KMS-11 (cell line): Measurements from ENCODE around the gene FAU.
A peak's percentile ranks its signal among the peaks of the same experiment; 100 is the strongest.

Experiments used
- H2AFZ ChIP-seq: fragments of 200-600 bp; sonication (generic); 2 replicates; pipeline ENCODE4 v1.6.1; 2016; ENCODE audit warnings: antibody characterized with exemption, mixed run types, low read depth
- H3K27ac ChIP-seq: fragments of 200-600 bp; sonication (generic); 2 replicates; pipeline ENCODE4 v1.6.1; 2016; ENCODE audit warnings: mild to moderate bottlenecking, mixed run types
- H3K27me3 ChIP-seq: fragments of 200-600 bp; sonication (generic); 2 replicates; pipeline ENCODE4 v1.6.1; 2017; ENCODE audit warnings: mild to moderate bottlenecking, low read depth, mixed run types, moderate library complexity; ENCODE audit not compliant: insufficient read depth
- H3K36me3 ChIP-seq: fragments of 200-600 bp; sonication (generic); 2 replicates; pipeline ENCODE4 v1.6.1; 2017; ENCODE audit warnings: mild to moderate bottlenecking, mixed run types; ENCODE audit not compliant: insufficient read depth
- H3K4me1 ChIP-seq: fragments of 200-600 bp; sonication (generic); 2 replicates; pipeline ENCODE4 v1.6.1; 2016; ENCODE audit warnings: mild to moderate bottlenecking, low read depth, mixed run types; ENCODE audit not compliant: poor library complexity, severe bottlenecking
- H3K4me2 ChIP-seq: fragments of 200-600 bp; sonication (generic); 2 replicates; pipeline ENCODE4 v1.7.0; 2016; ENCODE audit warnings: mild to moderate bottlenecking, mixed run types
- H3K4me3 ChIP-seq: fragments of 200-600 bp; sonication (generic); IDR thresholded peaks from 2 replicates; pipeline ENCODE4 v1.6.1; 2017; ENCODE audit warnings: low read depth, low read length, mixed read lengths; ENCODE audit not compliant: insufficient read depth
- H3K79me2 ChIP-seq: fragments of 200-600 bp; sonication (generic); 2 replicates; pipeline ENCODE4 v1.6.1; 2016; ENCODE audit warnings: low read depth, mixed run types; ENCODE audit not compliant: insufficient read depth
- H3K9ac ChIP-seq: fragments of 200-600 bp; sonication (generic); 2 replicates; pipeline ENCODE4 v1.6.1; 2016; ENCODE audit warnings: mild to moderate bottlenecking, mixed run types
- H4K20me1 ChIP-seq: fragments of 200-600 bp; sonication (generic); 2 replicates; pipeline ENCODE4 v1.6.1; 2016; ENCODE audit warnings: mild to moderate bottlenecking, mixed run types; ENCODE audit not compliant: insufficient read depth
- CTCF ChIP-seq: fragments of 200-600 bp; sonication (generic); conservative IDR thresholded peaks from 2 replicates; pipeline ENCODE4 v1.6.1; 2017; ENCODE audit warnings: low read depth, mild to moderate bottlenecking, antibody characterized with exemption, low read length, moderate library complexity, mixed read lengths

The FAU gene

GRCh38 chr11:65115361-65116082 is 6.4 kb downstream of the FAU start:
- no peaks in the 10 kb centered on the region for H3K36me3 ChIP-seq
- H3K27me3 ChIP-seq: no peaks in the 10 kb centered on the region
- peaks cover 36% of the 10 kb centered on the region for H3K79me2 ChIP-seq
- H3K9ac ChIP-seq: no peak overlapping the region
- H3K4me2 ChIP-seq: peak overlapping the region; percentile 89
- H3K4me1 ChIP-seq: peaks cover 50% of the 10 kb centered on the region
- peak overlapping the region; percentile 99; the same call in 1 of the 2 replicates for H3K27ac ChIP-seq
- no peak overlapping the region for H3K4me3 ChIP-seq
- H4K20me1 ChIP-seq: no peaks in the 10 kb centered on the region
- TF ChIP-seq CTCF: no peak
- H2AFZ ChIP-seq: no peak overlapping the region

- Histone ChIP-seq H3K4me1 (peaks cover 49% of the 10 kb centered on the region), H4K20me1 (no peaks in the 10 kb centered on the region), H3K27ac (no peak overlapping the region)
These were observed 7.3 kb downstream of the FAU start for GRCh38 chr11:65114538-65115171.

GRCh38 chr11:65113839-65114238 is 8.1 kb downstream of the FAU start:
- TF ChIP-seq CTCF: no peak
- Histone ChIP-seq H3K79me2 (peaks cover 19% of the 10 kb centered on the region), H3K27me3 (no peaks in the 10 kb centered on the region), H3K36me3 (no peaks in the 10 kb centered on the region), H2AFZ (no peak overlapping the region), H4K20me1 (no peaks in the 10 kb centered on the region), H3K4me2 (no peak overlapping the region), H3K9ac (no peak overlapping the region), H3K4me1 (peaks cover 41% of the 10 kb centered on the region), H3K27ac (no peak overlapping the region), H3K4me3 (no peak overlapping the region)

More at GRCh38 chr11:65114538-65115171, 7.3 kb downstream of the FAU start:
- Histone ChIP-seq H3K79me2 (peaks cover 27% of the 10 kb centered on the region), H3K27me3 (no peaks in the 10 kb centered on the region), H2AFZ (no peak overlapping the region), H3K36me3 (no peaks in the 10 kb centered on the region), H3K4me2 (no peak overlapping the region), H3K4me3 (no peak overlapping the region), H3K9ac (no peak overlapping the region)
- TF ChIP-seq CTCF: no peak

GRCh38 chr11:65113361-65113756 is 8.6 kb downstream of the FAU start:
- Histone ChIP-seq H2AFZ (no peak overlapping the region), H3K4me1 (peaks cover 41% of the 10 kb centered on the region), H3K4me3 (no peak overlapping the region), H3K27me3 (no peaks in the 10 kb centered on the region), H4K20me1 (no peaks in the 10 kb centered on the region), H3K27ac (no peak overlapping the region), H3K4me2 (no peak overlapping the region; the same call in 1 of the 2 replicates), H3K79me2 (peaks cover 19% of the 10 kb centered on the region), H3K9ac (no peak overlapping the region), H3K36me3 (no peaks in the 10 kb centered on the region)
- no peak for TF ChIP-seq CTCF
